Mesenteric fat pad (tissue), 1 donor: ENCODE results near the gene TMEM107. TPM values are rescaled to one million over a fixed set of nuclear protein-coding genes. Genes with fewer than 3 reads are reported as not detected.

ENCODE experiments used
- DNase-seq: peaks from one replicate; pipeline ENCODE4 v3.0.0-alpha.2; 2020; ENCODE audit warnings: low spot score
- microRNA-seq: library from miRNA; unstranded; fragments of <30 nt; microRNA quantifications from one replicate; pipeline ENCODE4 v1.2.0, GENCODE V29; 2020; ENCODE audit warnings: borderline number of aligned reads
- total RNA-seq: library from RNA; stranded (reverse); fragmentation: NEBNext Ultra II Directional; extraction: Animal tissue kit (Norgen Biotek cat#: 25700); gene quantifications from one replicate; pipeline ENCODE4 v1.2.1, GENCODE V29; 2021
- donor health status: DM: yes; HTN: yes; CAD: no.

TMEM107 gene
- total RNA-seq, 1 donor from 2014 or later: 16.3 TPM

DNA sequence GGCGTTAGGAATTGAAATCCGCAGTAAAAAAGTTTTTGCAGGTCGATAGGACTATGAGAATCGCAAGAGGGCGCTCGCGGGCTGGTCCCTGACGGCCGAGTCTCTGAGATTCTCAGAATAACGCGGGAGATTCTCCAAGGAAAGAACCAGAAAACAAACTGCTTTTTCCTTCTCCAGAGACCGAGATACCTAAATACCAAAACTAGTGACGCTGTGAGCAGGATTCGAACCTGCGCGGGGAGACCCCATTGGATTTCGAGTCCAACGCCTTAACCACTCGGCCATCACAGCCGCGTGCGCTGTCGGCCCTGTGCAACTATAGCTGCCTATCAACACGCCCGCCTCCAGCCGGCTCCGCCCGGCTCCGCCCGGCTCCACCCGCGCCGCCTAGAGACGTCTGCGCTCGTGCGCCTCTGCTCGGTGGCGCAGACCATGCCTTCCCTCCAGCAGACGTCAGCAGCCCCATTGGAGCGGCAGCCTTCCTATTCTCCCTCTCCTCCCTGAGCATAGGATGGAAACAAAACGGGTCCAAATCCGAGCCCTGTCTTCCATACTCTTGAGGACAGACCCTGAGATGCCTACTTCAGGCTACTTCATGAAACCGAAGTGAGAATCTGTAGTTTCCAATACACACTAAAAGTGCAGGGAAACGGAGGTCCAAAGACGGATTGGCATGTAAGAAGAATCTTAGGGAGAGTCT, 37.4 kb downstream of the TMEM107 start:
- peak; percentile 97 for DNase-seq

DNA sequence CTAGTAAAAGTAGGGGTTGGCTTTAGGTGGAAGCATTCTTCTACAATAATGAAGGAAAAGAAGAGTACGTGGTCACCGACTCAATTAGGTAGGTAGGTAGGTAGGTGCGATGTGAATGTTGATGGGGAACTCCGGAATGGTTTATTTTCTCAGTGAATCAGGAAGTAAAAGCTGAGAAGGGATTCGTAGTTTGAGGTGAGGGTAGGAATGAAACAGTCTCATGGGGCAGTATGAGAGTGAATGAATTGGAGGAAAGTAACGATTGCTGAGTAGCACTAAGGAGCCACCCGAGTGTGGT, 37.9 kb downstream of the TMEM107 start:
- DNase-seq: no peak

DNA sequence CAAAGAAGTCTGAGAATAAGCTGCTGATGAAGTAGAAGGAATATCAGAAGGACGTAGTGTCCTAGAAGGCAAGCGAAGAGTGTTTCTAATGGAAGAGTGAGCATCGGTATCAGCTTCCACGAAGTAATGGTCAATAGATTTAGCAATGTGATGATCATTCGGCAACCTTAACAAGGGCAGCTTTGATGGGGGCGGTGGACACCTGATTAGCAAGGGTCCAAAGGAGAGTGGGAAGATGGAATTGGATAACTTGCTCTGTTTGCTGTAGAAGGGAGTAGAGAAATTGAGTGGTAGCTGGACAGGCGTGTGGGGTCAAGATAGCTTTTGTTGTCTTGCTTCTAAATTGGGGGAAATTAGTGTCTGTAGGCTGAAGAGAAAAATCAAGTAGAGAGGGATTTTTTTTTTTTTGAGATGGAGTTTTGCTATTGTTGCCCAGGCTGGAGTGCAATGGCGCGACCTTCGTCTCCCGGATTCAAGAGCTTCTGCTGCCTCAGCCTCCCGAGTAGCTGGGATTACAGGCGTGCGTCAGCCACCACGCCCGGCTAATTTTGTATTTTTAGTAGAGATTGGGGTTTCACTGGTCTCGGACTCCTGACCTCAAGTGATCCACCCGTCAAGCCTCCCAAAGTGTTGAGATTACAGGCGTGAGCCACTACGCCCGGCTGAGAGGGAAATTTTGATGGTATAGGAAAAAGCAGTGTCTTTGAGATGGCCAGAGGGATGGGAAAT, 38.4 kb downstream of the TMEM107 start:
- no peak for DNase-seq

DNA sequence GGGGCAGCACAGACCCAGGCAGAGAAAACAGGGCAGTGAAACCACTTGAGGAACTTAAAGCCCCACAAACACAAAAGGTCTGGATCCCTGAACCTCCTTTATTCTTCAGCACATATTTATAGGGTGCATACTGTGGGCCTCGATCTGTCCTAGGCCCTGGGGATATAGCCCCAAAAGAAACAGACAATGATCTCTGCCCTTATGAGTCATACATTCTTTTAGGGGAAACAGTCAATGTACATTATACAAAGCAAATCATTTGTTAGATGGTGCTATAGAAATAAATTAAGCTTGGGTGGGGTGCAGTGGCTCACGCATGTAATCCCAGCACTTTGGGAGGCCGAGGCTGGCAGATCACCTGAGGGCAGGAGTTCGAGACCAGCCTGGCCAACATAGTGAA, 42.2 kb downstream of the TMEM107 start:
- no peak for DNase-seq

DNA sequence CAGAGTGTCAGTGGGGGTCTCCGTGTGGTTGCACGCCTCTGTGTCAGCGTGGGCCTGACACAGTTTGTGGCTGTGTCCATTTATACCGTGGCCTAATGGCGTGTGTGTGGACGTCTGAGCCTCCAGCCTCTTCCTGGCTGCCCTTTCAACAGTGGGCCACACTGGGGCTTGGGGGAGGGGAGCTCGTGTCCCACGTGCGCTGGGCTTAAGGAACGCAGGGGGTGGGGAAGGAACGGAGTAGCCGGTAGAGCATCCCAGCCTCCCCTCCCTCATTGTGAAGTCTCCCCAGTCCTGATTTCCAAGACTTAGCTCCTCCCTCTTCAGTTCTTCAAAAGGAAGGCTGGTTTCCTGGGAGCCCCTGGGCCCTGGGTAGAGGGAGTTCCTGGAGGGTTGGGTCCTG, 42.8 kb downstream of the TMEM107 start:
- DNase-seq: no peak

DNA sequence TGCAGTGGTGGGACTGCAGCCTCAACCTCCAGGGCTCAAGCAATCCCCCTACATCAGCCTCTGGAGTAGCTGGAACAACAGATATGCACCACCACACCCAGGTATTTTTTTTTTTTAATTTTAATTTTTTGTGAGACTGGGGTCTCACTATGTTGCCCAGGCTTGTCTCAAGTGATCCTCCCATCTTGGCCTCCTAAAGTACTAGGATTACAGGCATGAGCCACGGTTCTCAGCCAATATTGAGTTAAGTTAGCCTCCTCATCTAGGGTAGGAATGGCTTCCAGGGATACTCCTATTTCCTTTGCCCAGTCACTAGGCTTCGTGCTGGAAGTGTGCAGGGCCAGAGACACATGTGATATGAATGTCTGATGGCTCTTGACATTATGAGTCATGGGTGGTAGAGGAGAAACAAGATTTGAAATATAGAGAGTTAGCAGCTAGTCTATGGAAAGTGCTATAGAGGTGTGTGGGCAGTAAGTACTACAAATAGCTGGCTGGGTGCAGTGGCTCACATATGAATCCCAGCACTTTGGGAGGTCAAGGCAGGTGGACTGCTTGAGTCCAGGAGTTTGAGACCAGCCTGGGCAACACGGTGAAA, 44.2 kb downstream of the TMEM107 start:
- no peak for DNase-seq

DNA sequence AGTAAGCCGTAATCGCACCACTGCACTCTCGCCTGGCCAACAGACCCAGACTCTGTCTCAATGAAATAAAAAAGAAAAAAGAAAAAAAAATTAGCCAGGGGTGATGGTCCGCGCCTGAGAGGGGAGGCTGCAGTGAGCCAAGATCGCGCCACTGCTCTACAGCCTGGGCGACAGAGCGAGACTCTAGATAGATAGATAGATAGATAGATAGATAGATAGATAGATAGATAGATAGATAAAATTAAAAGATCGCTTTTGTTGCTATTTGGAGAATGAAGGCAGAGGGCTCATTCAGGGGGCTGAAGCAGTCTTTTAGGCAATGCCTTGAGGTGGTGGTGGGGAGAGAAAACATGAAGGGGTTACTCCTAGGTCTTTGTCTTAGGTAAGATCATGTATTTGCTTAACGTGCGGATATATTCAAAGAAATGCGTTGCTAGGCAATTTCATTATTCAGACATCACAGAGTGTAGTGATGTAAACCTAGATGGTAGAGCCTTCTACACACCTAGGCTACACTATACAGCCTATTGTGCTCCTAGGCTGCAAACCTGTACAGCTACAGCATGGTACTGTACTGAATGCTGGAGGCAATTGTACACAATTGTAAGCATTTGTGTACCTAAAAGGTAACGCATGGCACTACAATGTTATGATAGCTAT, 47.9 kb downstream of the TMEM107 start:
- no peak for DNase-seq

DNA sequence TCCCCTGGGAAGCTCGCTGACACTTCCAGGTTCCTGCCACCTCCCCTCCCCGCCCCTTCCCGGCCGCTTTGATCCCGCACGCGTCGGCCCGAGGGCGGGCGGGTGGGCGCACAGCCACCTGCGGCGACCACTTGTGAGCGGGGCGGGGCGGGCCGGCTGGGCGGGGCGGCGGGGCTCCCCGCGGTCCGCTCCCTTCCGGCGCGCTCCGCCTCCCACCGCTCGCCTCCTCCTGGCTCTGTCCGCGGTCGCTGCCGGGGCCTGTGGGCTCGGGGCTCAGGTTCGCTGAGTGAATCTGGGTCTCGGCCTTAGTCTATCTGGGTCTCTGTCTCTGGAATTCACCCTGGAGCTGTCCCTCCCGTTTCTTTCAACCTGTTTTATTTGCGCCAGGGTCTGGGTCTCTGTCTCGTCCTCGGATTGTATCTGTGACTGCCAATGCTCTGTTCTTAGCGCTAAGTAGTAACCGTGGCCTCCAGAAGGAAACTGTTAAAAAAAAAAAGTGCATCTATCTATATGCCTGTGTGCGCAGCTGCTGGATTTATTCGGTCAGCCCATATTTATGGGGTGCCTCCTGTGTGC, 49.6 kb downstream of the TMEM107 start:
- no peak for DNase-seq

DNA sequence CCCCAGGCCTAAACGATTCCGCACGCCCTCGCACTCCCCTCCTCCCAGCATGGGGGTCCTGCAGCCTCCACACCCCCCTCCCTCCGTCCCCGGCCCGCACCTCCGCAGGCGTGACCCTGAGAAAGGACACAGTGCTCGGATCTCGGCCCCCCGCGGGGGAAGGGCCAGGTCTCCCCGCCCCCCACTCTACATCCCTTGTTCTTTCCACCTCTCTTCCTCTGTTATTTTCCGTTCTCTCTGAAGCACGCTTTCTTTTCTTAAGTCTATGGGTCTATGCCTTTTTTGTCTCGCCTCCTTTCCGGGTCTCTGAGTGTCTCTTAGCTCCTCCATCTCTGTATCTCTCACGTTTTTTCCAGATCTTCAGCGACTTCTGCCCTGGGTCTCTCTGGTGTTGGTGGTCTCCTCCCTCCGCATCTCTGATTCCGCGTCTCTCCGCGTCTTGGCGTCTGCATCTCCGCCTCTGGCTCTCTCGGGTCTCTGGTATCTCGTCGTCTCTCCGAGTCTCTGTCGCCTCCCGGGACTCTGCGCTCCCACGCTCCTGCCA, 50.2 kb downstream of the TMEM107 start:
- no peak for DNase-seq

DNA sequence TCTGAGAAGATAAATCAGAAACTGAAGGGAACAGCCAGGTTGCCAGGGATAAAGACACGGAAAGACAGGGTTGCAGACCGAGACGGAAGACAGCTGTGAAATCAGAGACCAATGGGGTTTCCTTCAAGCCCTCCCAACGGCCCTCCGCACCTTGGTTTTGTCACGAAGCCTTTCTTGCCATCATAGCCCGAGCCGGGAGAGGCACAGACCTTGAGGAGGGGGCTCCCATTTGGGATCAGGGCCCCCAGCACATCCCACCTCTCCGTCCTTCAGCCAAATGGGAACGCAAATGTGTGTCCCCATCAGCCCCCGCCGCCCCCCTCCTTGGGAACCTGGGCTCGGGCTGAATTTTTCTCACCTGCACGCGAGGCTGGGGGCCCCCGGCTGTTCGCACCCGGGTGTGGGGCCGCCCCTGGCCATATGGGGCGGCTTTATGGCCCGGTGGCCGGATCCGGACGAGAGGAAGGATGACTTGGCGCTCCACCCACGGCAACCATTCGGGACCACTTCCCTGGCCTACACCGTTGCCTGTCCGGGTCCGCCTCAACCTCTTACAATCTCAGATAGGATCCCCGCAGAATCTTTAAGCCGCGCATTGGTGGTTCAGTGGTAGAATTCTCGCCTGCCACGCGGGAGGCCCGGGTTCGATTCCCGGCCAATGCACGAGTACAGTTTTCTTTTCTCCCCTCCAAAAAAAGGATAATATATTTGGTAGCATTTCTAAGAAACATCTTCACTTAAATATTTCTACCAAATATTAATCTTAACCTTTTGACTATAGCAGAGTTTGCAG, 50.8 kb downstream of the TMEM107 start:
- DNase-seq: no peak

DNA sequence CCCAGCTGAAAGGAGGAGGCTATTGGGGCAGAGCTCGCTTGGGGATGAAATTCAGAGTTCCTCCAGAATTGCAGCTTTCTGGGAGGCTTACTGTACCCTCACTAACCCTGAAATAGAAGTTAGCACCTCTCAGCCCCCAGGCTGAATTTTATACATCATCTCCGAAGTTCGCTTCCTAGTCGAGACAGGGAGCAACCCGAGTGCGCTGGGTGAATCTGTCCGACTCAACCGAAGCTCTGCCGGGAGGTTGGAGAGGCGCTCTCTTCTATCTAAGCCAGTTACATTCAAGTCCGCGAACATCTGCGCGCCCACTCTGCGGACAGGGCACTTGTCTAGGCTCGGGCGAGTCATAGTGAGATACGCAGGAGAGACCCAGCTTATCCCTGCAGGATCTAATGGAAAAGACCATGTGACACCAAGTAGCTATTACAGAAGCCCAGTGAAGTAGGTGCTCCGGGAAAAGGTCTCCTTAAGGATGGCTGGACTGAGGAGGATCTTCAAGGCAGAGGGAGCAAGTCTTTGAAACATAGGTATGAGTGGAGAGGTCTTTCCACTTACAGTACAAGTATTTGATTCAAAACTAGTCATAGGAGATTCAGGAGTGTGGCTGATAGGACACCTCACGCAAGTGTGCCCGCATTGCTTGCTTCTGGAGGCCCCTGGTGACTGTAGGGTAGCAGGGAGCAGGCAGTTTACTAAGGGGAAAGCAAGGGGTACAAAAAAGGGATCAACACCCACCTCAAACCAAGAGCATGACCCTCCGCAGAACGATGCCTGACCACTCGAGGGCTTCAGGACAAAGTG, 51.6 kb downstream of the TMEM107 start:
- DNase-seq: no peak

DNA sequence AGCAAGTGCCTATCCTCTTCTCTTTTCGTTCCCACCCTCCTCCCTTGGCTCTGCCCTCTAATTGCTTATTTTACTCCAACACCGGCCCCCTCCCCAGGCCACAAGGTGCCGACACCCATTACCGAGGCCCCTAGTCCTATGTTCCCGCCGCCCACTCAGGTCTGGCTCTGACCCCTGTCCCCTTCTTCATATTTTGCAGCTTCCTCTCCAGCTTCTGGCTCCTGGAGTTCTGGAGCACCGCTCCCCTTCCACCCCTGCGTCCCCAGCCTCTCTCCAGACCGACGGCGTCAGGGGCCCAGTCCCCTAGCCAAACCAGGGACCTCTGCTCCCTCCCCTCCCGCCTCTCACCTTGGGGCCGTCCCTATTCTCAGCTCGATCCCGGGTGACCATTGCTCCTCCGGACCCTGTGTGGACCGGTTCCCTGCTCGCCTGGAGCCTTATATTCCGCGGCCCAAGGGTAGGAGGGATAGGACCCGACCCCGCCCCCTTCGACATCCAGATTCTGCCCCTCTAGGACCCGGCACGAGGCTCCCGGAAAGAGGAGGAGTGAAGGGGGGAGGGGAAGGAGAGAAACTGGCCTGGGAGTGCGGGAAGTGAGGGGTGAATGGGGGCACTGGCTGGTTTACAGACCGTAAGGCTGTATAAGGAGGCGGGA, 52.4 kb downstream of the TMEM107 start, which contains the start of gene HES7:
Gene HES7, minus strand, starts transcription at position 412 of the 655 bp plus-strand sequence. Its CDS starts 22 bp downstream, at position 390.
- DNase-seq: no peak

DNA sequence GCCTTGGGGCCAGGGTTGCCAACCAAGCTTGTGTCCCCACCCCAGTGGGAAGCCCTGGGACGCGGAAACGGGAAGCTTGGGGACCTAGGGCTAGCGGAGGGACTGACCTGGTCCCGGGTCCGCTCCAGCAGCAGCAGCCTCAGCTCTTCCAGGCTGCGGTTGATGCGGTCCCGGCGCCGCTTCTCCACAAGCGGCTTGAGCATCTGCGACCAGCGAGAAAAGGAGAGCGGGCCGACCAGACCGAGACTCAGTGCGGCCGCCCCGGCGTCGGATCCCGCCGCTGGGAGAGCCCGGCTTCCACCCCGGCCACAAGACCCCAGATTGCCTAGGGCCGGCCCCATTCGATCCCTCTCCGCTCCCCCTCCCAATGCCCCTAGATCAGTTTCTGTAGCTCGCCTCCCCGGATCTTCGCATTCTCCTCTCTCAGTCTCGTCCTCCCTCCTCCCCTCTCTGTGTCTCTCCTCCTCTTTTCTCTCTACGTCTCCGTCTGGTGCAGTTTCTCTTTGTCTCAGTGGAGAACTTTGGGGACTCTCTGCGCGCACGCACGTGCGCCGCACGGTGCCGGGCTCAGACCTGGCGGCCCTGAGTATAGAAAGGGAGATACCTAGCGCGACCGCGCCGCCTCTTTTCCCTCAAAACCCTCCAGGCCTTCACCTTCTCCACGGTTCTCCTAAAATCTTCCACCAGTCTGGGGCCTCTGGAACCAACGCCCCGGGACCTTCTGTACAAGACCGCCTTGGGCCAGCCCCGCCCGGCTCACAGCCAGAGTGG, 53.1 kb downstream of the TMEM107 start:
- no peak for DNase-seq

Small RNA genes lying within 50 kb of the gene (microRNA-seq; reads per million reads assigned to microRNA genes)
- gene MIR4521: 15.3 reads per million, percentile 12 among the genes with 10 or more reads in this experiment
- not detected for gene MIR6883

Other genes starting within 250 kb of the TMEM107 start
- 1.3 TPM for gene KCNAB3, start 246.5 kb downstream of the TMEM107 start, total RNA-seq
- 97.5 TPM for gene TRAPPC1, start 244.4 kb downstream of the TMEM107 start, total RNA-seq
- gene CNTROB, start 244.2 kb downstream of the TMEM107 start, total RNA-seq: 17.5 TPM
- not detected for gene GUCY2D, start 173.8 kb downstream of the TMEM107 start, total RNA-seq
- 2.9 TPM for gene ALOX15B, start 137.3 kb downstream of the TMEM107 start, total RNA-seq
- not detected for gene ALOX12B, start 88.7 kb downstream of the TMEM107 start, total RNA-seq
- not detected for gene ALOXE3, start 57.9 kb downstream of the TMEM107 start, total RNA-seq
- gene HES7, start 52.3 kb downstream of the TMEM107 start, total RNA-seq: not detected
- 316 TPM for gene PER1, start 24.0 kb downstream of the TMEM107 start, total RNA-seq
- 52.4 TPM for gene VAMP2, start 13.4 kb downstream of the TMEM107 start, total RNA-seq
- 5.8 TPM for gene BORCS6, start 13.8 kb upstream of the TMEM107 start, total RNA-seq
- gene AURKB, start 34.2 kb upstream of the TMEM107 start, total RNA-seq: not detected
- gene CTC1, start 71.7 kb upstream of the TMEM107 start, total RNA-seq: 34.3 TPM
- 39.2 TPM for gene PFAS, start 72.9 kb upstream of the TMEM107 start, total RNA-seq
- gene RANGRF, start 112.3 kb upstream of the TMEM107 start, total RNA-seq: 20.8 TPM
- 3.9 TPM for gene SLC25A35, start 119.0 kb upstream of the TMEM107 start, total RNA-seq
- 71.8 TPM for gene ARHGEF15, start 133.9 kb upstream of the TMEM107 start, total RNA-seq
- gene ODF4, start 163.5 kb upstream of the TMEM107 start, total RNA-seq: not detected
- gene RPL26, start 206.8 kb upstream of the TMEM107 start, total RNA-seq: 1,206 TPM
- not detected for gene RNF222, start 221.4 kb upstream of the TMEM107 start, total RNA-seq